Ectodermal cell (in vitro differentiated cells): ENCODE data around the gene GEN1.

Experiments used
- H3K27ac ChIP-seq: 2 replicates; pipeline ENCODE4 v1.7.0; 2013; ENCODE audit warnings: mild to moderate bottlenecking, low read depth, low read length; ENCODE audit not compliant: insufficient read depth, poor library complexity, severe bottlenecking
- H3K27me3 ChIP-seq: 2 replicates; pipeline ENCODE4 v1.7.0; 2013; ENCODE audit warnings: mild to moderate bottlenecking, low read length; ENCODE audit not compliant: insufficient read depth, control insufficient read depth, poor library complexity, severe bottlenecking
- H3K36me3 ChIP-seq: one replicate; pipeline ENCODE4 v1.7.0; 2013; ENCODE audit warnings: low read length; ENCODE audit not compliant: control insufficient read depth, insufficient read depth
- H3K4me1 ChIP-seq: one replicate; pipeline ENCODE4 v1.7.0; 2013; ENCODE audit warnings: low read length; ENCODE audit not compliant: control insufficient read depth, insufficient read depth
- H3K4me3 ChIP-seq: 2 replicates; pipeline ENCODE4 v1.7.0; 2013; ENCODE audit warnings: low read depth, low read length, control low read depth; ENCODE audit not compliant: insufficient read depth
- H3K9me3 ChIP-seq: 2 replicates; pipeline ENCODE4 v1.7.0; 2013; ENCODE audit warnings: mild to moderate bottlenecking, low read length, moderate library complexity; ENCODE audit not compliant: control insufficient read depth
- WGBS, 2 experiments: methylation state at CpG; one replicate each; pipeline ENCODE4 v1.1.7; 2013; ENCODE audit warnings: missing lambda C conversion rate in 2 of 2; 5-methylcytosine and 5-hydroxymethylcytosine counted together

The GEN1 gene

DNA sequence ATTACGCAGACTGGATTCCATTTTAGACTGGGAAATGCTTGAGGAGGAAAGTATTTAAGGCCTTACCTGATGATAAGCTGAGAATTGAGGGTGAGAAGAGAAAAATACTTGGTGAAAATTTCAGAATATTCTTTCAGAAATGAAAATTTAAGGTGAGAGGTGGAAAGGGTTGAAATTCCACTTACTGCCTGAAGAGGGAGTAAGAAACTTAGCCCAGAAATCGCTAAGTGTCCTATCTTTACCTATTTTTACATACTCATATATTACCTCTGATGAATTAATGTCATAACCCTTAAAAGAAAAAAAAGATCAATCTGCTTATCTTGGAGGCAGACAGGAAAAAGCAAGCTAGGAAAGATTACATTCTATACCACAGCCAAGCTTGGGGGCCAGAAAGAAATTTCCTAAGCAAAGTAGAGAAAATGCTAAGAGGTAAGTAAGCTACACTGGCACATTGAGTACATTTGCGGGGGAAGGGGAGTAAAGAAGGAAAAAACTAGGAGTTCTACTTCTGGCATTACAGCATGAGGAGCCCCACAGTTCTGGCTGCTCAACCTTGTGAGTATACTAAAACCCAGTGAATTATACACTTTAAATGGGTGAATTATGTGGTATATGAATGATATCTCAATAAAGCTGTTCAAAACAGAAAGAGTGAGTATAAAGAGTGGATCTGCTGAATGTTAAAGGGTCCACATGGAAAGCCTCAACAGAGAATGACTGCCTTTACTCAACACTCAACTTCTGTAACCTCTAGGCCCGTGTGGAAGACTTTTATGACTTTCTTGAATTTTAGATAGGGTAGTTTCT is 34.2 kb upstream of the GEN1 start:
- Histone ChIP-seq H3K27ac (no peak overlapping the region), H3K27me3 (no peaks in the 10 kb centered on the region), H3K9me3 (no peaks in the 10 kb centered on the region), H3K4me3 (no peak overlapping the region), H3K4me1 (no peaks in the 10 kb centered on the region), H3K36me3 (peaks cover 18% of the 10 kb centered on the region)
- 87 to 90% methylated on average over 3 of the region's 4 CpGs for WGBS, 2 experiments

DNA sequence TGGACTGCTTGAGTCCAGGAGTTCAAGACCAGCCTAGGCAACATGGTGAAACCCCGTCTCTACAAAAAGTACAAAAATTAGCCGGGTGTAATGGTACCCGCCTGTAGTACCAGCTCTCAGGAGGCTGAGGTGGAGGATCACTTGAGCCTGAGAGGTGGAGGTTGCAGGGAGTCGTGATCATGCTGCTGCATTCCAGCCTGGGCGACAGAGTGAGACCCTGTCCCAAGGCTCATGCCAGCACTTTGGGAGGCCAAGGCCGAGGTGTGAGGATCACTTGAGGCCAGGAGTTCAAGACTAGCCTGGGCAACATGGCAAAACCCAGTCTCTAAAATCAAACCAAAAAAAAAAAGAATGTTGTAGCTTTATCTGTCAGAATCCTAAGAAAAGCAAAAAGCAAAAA is 25.7 kb upstream of the GEN1 start:
- no peaks in the 10 kb centered on the region for H3K27me3 ChIP-seq
- H3K4me1 ChIP-seq, result no peaks in the 10 kb centered on the region
- 92 to 95% methylated on average over 6 of the region's 6 CpGs for WGBS, 2 experiments
- H3K4me3 ChIP-seq, result no peak overlapping the region
- H3K27ac ChIP-seq, result no peak overlapping the region
- H3K9me3 ChIP-seq, result no peaks in the 10 kb centered on the region
- H3K36me3 ChIP-seq, result peaks cover 12% of the 10 kb centered on the region

DNA sequence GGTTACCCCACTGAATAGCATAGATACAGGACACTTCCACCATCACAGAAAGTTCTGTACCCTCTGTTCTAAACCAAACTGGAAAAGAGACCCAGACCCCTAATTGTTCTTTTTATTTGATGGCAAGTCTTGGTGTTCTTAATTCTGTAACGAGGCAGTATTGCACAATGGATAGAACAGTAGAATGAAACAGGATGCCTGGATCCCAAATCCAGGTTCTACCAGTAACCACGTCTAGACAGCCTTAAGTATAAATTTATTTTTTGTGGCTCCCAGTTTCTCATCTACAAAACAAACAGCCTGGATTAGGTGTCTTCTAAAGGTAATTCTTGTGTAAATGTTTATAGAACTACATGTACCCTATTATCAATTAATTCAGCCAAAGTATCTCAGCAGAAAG is 24.1 kb upstream of the GEN1 start:
- Histone ChIP-seq H3K27ac (no peak overlapping the region), H3K27me3 (no peaks in the 10 kb centered on the region), H3K9me3 (no peaks in the 10 kb centered on the region), H3K4me1 (no peaks in the 10 kb centered on the region), H3K36me3 (peaks cover 12% of the 10 kb centered on the region), H3K4me3 (no peak overlapping the region)
- WGBS, 2 experiments, result 94 to 97% methylated on average over 1 to 2 of the region's 2 CpGs

DNA sequence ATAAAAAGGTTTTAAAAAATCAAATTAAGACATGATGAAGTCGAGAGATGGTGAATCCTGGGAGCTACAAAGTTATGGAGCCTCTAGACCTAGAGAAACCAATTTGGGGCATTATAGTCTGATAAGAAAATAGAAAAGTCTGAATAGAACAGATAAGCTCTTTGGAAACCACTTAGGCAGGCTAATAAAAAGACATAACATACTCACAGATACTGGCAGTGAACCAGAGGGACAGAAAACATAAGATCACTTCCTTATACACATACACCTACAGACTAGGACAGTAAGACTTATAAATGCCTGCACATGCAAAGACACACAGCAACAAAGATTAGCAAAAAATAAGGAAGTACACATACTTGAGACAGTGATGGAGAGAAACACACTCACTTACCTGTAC is 20.3 kb upstream of the GEN1 start:
- Histone ChIP-seq H3K9me3 (no peaks in the 10 kb centered on the region), H3K4me1 (no peaks in the 10 kb centered on the region), H3K27ac (no peak overlapping the region), H3K36me3 (peaks cover 26% of the 10 kb centered on the region), H3K4me3 (no peak overlapping the region), H3K27me3 (no peaks in the 10 kb centered on the region)
- WGBS, 2 experiments, result 100% methylated on average over 1 of the region's 1 CpG

DNA sequence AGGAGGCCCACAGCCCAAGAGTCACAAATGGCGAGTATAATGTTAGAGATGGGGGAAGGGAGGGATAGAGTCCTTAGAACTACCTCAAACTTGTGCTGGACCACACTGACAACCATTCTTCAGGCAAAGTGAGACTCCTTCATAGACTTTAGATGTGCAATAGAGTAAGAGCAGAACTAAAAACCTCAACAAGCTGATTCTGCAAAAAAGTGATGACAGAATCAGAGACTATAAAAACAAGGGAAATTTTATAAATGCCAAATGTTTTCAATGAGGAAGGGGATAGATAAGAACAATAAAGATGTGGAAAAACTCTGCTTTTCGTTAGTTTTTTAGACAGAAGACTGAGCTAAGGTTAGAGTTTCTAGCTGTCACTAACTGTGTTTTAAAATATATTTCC is 18.1 kb upstream of the GEN1 start:
- Histone ChIP-seq H3K36me3 (peaks cover 28% of the 10 kb centered on the region), H3K4me3 (no peak overlapping the region), H3K27ac (no peak overlapping the region), H3K4me1 (no peaks in the 10 kb centered on the region), H3K27me3 (no peaks in the 10 kb centered on the region), H3K9me3 (no peaks in the 10 kb centered on the region)
- WGBS, 2 experiments, result 88 to 95% methylated on average over 2 of the region's 2 CpGs

DNA sequence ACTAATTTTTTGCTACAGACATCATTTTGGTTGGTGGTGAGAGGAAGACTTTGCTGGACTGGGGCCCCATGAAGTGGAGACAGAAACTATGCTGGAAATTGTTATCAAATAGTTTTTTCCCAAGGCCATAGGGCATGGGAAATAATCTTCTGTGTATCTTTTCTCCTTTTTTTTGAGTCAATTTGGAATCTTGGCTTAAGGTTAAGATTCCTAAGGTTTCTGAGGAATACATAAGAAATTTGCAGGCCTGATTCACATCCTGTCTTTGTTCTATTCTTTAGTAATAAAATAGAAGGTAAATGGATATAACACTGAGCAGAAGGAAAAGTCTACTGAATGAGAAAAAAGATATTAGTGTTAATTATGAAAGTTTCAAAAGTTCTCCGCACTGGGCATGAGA is 16.9 kb upstream of the GEN1 start:
- peaks cover 27% of the 10 kb centered on the region for H3K36me3 ChIP-seq
- H3K27me3 ChIP-seq, result no peaks in the 10 kb centered on the region
- whole genome bisulfite sequencing, 2 experiments, result 95 to 98% methylated on average over 1 of the region's 1 CpG
- no peaks in the 10 kb centered on the region for H3K9me3 ChIP-seq
- H3K4me3 ChIP-seq, result no peak overlapping the region
- H3K4me1 ChIP-seq, result no peaks in the 10 kb centered on the region
- H3K27ac ChIP-seq, result no peak overlapping the region

DNA sequence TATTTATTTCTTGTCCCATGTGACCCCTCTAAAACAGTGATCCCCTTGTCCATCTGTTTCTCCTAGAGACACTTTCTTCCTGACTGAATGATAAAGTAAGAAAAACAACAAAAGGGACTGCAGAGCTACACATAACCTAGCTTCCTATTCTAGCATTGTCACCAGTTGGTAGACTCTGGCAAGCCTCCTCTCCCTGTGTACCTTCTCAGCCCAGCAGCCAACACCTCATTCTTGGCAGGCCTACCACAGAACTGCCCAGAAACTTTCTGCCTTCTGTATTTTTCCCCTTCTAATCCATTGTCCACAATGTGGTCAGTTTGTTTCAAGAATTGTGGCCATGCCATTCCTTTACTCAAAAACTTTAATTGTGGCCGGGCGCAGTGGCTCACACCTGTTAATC is 13.7 kb upstream of the GEN1 start:
- Histone ChIP-seq H3K36me3 (peaks cover 34% of the 10 kb centered on the region), H3K27me3 (no peaks in the 10 kb centered on the region), H3K4me1 (no peaks in the 10 kb centered on the region), H3K27ac (no peak overlapping the region), H3K4me3 (no peak overlapping the region), H3K9me3 (no peaks in the 10 kb centered on the region)
- 87 to 90% methylated on average over 2 of the region's 2 CpGs for WGBS, 2 experiments

DNA sequence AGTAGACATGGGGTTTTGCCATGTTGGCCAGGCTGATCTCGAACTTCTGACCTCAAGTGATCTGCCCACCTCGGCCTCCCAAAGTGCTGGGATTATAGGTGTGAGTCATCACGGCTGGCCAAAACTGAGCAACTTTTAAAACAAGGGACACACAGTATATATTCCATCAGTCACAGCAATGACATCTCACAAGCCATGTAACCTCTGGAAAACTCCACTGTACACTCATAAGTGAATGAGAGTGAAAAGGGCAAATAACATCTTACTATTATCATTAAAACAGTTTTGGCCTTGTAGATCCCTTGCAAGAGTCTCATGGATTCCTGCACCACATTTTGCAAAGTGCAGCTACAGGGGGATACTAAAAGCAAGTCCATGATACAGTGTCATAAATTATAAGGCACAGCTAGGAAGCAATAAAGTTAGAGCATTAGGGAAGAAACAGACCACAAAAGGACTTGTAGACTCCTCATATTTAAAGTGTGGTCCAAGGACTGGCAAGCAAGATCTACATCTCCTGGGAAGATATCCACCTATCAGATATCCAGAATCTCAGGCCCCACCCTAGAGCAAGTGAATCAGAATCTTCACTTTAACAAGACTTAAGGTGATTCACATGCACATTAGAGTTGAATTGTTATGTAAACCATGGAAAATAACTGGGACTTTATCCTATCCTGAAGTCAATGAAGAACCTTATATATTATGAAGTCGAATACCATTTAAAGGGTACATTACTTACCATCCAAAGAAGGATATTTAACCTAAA is 6.1 kb upstream of the GEN1 start:
- H3K36me3 ChIP-seq, result peaks cover 8% of the 10 kb centered on the region
- no peaks in the 10 kb centered on the region for H3K9me3 ChIP-seq
- H3K4me1 ChIP-seq, result peaks cover 10% of the 10 kb centered on the region
- 85 to 94% methylated on average over 3 to 4 of the region's 4 CpGs for WGBS, 2 experiments
- H3K4me3 ChIP-seq, result no peak overlapping the region
- H3K27me3 ChIP-seq, result no peaks in the 10 kb centered on the region
- H3K27ac ChIP-seq, result no peak overlapping the region

DNA sequence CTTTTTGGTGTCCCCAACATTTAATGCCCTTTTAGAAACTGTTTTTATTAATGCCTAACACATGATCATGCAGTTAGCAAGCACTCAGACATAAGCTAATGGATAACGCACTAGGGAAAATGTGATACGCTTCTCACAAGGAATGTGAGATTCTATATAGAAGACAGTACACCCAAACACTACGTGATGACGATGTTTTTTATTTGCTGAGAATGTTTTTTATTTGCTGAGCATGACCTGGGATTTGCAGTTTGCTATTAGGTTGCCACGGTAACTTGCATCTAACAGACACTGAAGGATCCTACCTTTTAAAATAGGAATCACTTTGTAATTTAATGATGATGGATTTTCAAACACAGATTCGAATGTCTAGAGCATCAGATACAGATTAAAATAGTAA is 5.2 kb upstream of the GEN1 start:
- H3K36me3 ChIP-seq, result peaks cover 8% of the 10 kb centered on the region
- no peaks in the 10 kb centered on the region for H3K27me3 ChIP-seq
- no peaks in the 10 kb centered on the region for H3K9me3 ChIP-seq
- peaks cover 10% of the 10 kb centered on the region for H3K4me1 ChIP-seq
- WGBS, 2 experiments, result 86 to 90% methylated on average over 4 to 5 of the region's 6 CpGs
- H3K4me3 ChIP-seq, result no peak overlapping the region
- H3K27ac ChIP-seq, result no peak overlapping the region

DNA sequence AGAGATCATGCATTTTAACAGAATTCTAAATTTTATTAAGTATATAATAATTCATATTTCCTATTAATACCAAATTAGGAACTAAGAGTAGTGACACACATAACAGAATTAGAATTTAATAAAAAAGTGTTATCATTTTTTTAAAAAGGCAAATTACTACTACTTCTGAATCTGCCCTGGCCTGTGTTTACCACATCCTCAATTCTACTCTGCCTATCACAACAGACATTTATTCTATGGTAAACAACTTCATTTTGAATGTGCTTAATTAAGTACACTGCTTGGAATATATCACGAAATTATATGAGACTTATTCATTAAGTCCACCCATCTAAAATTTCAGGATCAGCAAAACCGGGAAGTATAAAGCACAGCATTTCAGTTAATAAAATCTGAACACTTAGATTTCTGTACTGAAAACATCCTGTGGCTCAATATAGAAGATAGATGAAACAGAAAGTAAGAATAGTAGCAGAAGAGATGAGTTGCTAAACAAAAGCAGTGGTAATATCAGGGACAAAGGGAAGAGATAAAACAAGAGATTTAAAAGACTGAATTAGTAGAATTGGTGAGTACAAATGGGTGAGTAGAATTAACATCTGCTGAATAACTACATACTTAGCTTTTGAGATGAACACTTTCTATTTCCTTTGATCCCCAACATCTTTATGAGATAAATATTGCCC is 4.0 kb upstream of the GEN1 start:
- Histone ChIP-seq H3K4me1 (peaks cover 10% of the 10 kb centered on the region), H3K27ac (no peak overlapping the region), H3K4me3 (no peak overlapping the region), H3K36me3 (peaks cover under 1% of the 10 kb centered on the region), H3K27me3 (no peaks in the 10 kb centered on the region), H3K9me3 (no peaks in the 10 kb centered on the region)
- WGBS, 2 experiments, result 98 to 100% methylated on average over 1 to 2 of the region's 2 CpGs
